Endothelial cell of umbilical vein (primary cell): ENCODE measurements around the gene GALNT12.

Experiments
- EZH2 ChIP-seq: IDR thresholded peaks from 2 replicates; pipeline ENCODE4 v1.6.1; 2012; ENCODE audit warnings: borderline replicate concordance, low read depth, mild to moderate bottlenecking, moderate library complexity, low read length, inconsistent platforms; ENCODE audit not compliant: severe bottlenecking
- JUN ChIP-seq: IDR thresholded peaks from 2 replicates; pipeline ENCODE4 v1.6.1; 2011; ENCODE audit warnings: borderline replicate concordance, low read depth; ENCODE audit not compliant: insufficient read length, insufficient read depth
- MYC ChIP-seq: IDR thresholded peaks from one replicate; pipeline ENCODE4 v1.6.1; 2011; ENCODE audit warnings: mild to moderate bottlenecking, low read depth, low read length
- POLR2A ChIP-seq: IDR thresholded peaks from 2 replicates; pipeline ENCODE4 v1.6.1; 2012; ENCODE audit warnings: low read depth, mild to moderate bottlenecking, control low read depth, low read length
- POLR2AphosphoS5 ChIP-seq: IDR thresholded peaks from 2 replicates; pipeline ENCODE4 v1.6.1; 2012; ENCODE audit warnings: low read depth, mild to moderate bottlenecking, control low read depth, low read length, moderate library complexity; ENCODE audit not compliant: insufficient read depth
- TF ChIP-seq, protein P1 (sequence below), 2 donors: IDR thresholded peaks; 1 replicate in 1 of 2; 2 replicates in 1 of 2; pipeline ENCODE4 v1.5.1; 2011; ENCODE audit warnings: low read length in 2 of 2, mild to moderate bottlenecking in 2 of 2, moderate library complexity in 2 of 2, control low read depth in 1 of 2, inconsistent platforms in 1 of 2, low read depth in 1 of 2; ENCODE audit not compliant: insufficient read depth in 1 of 2; ENCODE audit errors: extremely low read depth in 1 of 2
- TF ChIP-seq, protein P2 (sequence below): IDR thresholded peaks from 2 replicates; pipeline ENCODE4 v1.6.1; 2011; ENCODE audit not compliant: insufficient read depth, insufficient read length

DNA sequence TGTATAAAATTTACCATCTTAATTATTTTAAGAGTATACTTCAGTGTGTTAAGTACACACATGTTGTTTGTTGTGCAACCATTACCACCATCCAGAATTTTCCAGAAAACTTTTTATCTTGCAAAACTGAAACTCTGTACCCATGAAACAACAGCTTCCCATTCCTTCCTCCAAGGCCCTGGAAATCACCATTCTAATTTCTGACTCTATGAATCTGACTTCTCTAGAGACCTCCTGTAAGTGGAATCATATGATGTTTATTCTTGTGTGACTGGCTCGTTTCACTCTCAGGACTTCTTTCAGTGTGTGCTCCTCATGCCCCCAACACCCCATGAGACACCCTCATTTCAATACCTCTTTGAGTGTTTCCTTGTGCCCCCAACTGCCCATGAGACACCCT is 75.8 kb downstream of the GALNT12 start:
- TF ChIP-seq POLR2A (no peak), POLR2AphosphoS5 (no peak), MYC (no peak), JUN (no peak), EZH2 (no peak)
- TF ChIP-seq, protein P1, sequence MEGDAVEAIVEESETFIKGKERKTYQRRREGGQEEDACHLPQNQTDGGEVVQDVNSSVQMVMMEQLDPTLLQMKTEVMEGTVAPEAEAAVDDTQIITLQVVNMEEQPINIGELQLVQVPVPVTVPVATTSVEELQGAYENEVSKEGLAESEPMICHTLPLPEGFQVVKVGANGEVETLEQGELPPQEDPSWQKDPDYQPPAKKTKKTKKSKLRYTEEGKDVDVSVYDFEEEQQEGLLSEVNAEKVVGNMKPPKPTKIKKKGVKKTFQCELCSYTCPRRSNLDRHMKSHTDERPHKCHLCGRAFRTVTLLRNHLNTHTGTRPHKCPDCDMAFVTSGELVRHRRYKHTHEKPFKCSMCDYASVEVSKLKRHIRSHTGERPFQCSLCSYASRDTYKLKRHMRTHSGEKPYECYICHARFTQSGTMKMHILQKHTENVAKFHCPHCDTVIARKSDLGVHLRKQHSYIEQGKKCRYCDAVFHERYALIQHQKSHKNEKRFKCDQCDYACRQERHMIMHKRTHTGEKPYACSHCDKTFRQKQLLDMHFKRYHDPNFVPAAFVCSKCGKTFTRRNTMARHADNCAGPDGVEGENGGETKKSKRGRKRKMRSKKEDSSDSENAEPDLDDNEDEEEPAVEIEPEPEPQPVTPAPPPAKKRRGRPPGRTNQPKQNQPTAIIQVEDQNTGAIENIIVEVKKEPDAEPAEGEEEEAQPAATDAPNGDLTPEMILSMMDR (IDR thresholded peaks at IDR 0.05; ENCODE audit: extremely low read depth in 1 of 2, insufficient read depth in 1 of 2, low read depth in 1 of 2, low read length in 2 of 2): no peak
- TF ChIP-seq, protein P2, sequence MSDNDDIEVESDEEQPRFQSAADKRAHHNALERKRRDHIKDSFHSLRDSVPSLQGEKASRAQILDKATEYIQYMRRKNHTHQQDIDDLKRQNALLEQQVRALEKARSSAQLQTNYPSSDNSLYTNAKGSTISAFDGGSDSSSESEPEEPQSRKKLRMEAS: no peak
